Smooth muscle cell of bladder (primary cell): ENCODE data around the gene CYP2C9. TPM values are rescaled to one million over a fixed set of nuclear protein-coding genes. Genes with fewer than 3 reads are reported as not detected.

ENCODE experiments used
- total RNA-seq: library from RNA; depleted of rRNA; stranded (reverse); fragments of >200 nt; gene quantifications from 2 replicates; pipeline ENCODE4 v1.2.3, GENCODE V29; 2014

The CYP2C9 gene
- not detected in 2 replicates for total RNA-seq

DNA sequence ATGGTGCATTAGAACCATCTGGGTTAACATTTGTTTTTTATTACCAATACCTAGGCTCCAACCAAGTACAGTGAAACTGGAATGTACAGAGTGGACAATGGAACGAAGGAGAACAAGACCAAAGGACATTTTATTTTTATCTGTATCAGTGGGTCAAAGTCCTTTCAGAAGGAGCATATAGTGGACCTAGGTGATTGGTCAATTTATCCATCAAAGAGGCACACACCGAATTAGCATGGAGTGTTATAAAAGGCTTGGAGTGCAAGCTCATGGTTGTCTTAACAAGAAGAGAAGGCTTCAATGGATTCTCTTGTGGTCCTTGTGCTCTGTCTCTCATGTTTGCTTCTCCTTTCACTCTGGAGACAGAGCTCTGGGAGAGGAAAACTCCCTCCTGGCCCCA is at the start of gene CYP2C9:
CYP2C9 (plus strand) TSS at position 276 of the 400 bp plus-strand sequence; CDS start at position 301, 25 bp downstream.

Other genes with a start within 250 kb of the CYP2C9 start
- gene CYP2C19, start 176.0 kb upstream of the CYP2C9 start, total RNA-seq, result not detected in 2 replicates
- under 0.01 TPM in 1 of 2 replicates, not detected in the other for gene CYP2C8, start 130.8 kb downstream of the CYP2C9 start, total RNA-seq